T-helper 2 cell treated with Interferon-gamma antibody and Interleukin-4, amounts not matched to agents 5 μg/mL and 100 μg/mL, for 36 hours (primary cell): Measurements from ENCODE around the gene SCN1A.
"Not testable (repeated sequence)": the region's sequence is repeated elsewhere in the genome, so short reads cannot be mapped to it uniquely, and the experiment has no call there.

ENCODE experiments used
- DNase-seq: peaks from one replicate; pipeline ENCODE4 v3.0.0; 2021; ENCODE audit warnings: low spot score
- H3K27ac Mint-ChIP-seq: one replicate; pipeline ENCODE4 v1.8.0; 2021; ENCODE audit warnings: mild to moderate bottlenecking, mixed read lengths
- H3K27me3 Mint-ChIP-seq: one replicate; pipeline ENCODE4 v1.8.0; 2021; ENCODE audit warnings: low read depth, mixed read lengths
- H3K36me3 Mint-ChIP-seq: one replicate; pipeline ENCODE4 v1.8.0; 2021; ENCODE audit warnings: low read depth, mixed read lengths
- H3K4me1 Mint-ChIP-seq: one replicate; pipeline ENCODE4 v1.8.0; 2021; ENCODE audit warnings: low read depth, mixed read lengths
- H3K4me3 Mint-ChIP-seq: one replicate; pipeline ENCODE4 v1.8.0; 2022; ENCODE audit warnings: mild to moderate bottlenecking, moderate library complexity, mixed read lengths
- H3K9me3 Mint-ChIP-seq: one replicate; pipeline ENCODE4 v1.8.0; 2021; ENCODE audit warnings: mixed read lengths

SCN1A gene

GRCh38 chr2:166147883-166148282 is 20.1 kb upstream of the SCN1A start:
- Mint-ChIP-seq H3K4me1 (no peaks in the 10 kb centered on the region), H3K4me3 (no peak overlapping the region), H3K27me3 (no peaks in the 10 kb centered on the region), H3K9me3 (no peaks in the 10 kb centered on the region), H3K27ac (no peak overlapping the region), H3K36me3 (no peaks in the 10 kb centered on the region)
- no peak for DNase-seq

DNA sequence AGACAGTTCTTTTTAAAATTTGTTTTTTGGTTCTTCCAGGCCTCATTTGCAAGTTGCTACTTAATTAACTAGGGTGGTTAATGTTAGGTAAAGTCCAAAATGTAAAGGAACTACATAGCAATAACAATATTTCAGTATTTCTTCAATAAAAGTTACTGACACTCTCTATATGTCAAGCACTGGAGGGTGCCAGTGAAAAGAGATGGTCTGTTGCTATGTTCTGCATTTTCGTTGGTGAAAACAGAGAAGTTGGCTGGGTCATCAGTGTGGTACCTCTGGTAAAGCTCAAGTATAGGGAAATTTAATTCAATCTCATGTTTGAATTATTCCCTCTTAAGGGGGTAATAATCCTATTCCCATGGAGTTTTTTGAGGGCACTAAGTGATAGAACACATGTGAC is 16.3 kb upstream of the SCN1A start:
- no peak for DNase-seq

DNA sequence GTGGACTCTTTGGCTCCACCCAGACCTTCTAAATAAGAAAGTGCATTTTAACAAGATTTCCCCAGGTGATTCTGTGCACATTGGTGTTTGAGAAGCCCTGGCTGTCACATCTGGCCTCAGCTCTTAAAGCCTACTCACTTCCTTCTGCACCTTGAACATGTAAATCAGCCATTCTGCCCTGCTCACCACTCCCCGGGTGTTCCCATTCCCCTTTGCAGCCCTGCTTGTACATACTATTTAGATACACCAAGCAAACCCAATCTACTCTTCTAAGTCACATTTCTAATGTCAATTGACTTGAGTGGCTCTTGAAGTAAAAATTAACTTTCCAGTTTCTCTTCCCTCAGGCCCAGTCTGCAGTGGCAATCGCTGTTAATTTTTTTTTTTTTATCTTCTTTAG is 13.1 kb upstream of the SCN1A start:
- Mint-ChIP-seq H3K27me3 (no peaks in the 10 kb centered on the region), H3K27ac (no peak overlapping the region), H3K4me3 (no peak overlapping the region), H3K36me3 (no peaks in the 10 kb centered on the region), H3K4me1 (no peaks in the 10 kb centered on the region), H3K9me3 (no peaks in the 10 kb centered on the region)
- DNase-seq: no peak

More for the DNA sequence above, 16.3 kb upstream of the SCN1A start:
- no peaks in the 10 kb centered on the region for H3K36me3 Mint-ChIP-seq
- H3K4me3 Mint-ChIP-seq: no peak overlapping the region
- no peaks in the 10 kb centered on the region for H3K4me1 Mint-ChIP-seq
- no peaks in the 10 kb centered on the region for H3K9me3 Mint-ChIP-seq
- H3K27me3 Mint-ChIP-seq: no peaks in the 10 kb centered on the region
- H3K27ac Mint-ChIP-seq: no peak overlapping the region

GRCh38 chr2:166140475-166140874 is 12.7 kb upstream of the SCN1A start:
- H3K4me1 Mint-ChIP-seq: no peaks in the 10 kb centered on the region
- no peaks in the 10 kb centered on the region for H3K27me3 Mint-ChIP-seq
- DNase-seq: no peak
- no peaks in the 10 kb centered on the region for H3K36me3 Mint-ChIP-seq
- no peaks in the 10 kb centered on the region for H3K9me3 Mint-ChIP-seq
- H3K27ac Mint-ChIP-seq: no peak overlapping the region
- H3K4me3 Mint-ChIP-seq: no peak overlapping the region

- H3K9me3 Mint-ChIP-seq, H3K27ac Mint-ChIP-seq, H3K36me3 Mint-ChIP-seq: not testable (repeated sequence)
These were observed 11.7 kb upstream of the SCN1A start for GRCh38 chr2:166139479-166139878.

GRCh38 chr2:166138667-166139066 is 10.8 kb upstream of the SCN1A start:
- H3K4me3 Mint-ChIP-seq: no peak overlapping the region
- no peaks in the 10 kb centered on the region for H3K4me1 Mint-ChIP-seq
- no peaks in the 10 kb centered on the region for H3K9me3 Mint-ChIP-seq
- H3K27ac Mint-ChIP-seq: no peak overlapping the region
- no peak for DNase-seq
- no peaks in the 10 kb centered on the region for H3K36me3 Mint-ChIP-seq
- H3K27me3 Mint-ChIP-seq: no peaks in the 10 kb centered on the region

More at GRCh38 chr2:166139479-166139878, 11.7 kb upstream of the SCN1A start:
- H3K4me3 Mint-ChIP-seq, H3K27me3 Mint-ChIP-seq, DNase-seq, H3K4me1 Mint-ChIP-seq: not testable (repeated sequence)

- Mint-ChIP-seq H3K4me1 (no peaks in the 10 kb centered on the region), H3K4me3 (no peak overlapping the region), H3K9me3 (no peaks in the 10 kb centered on the region), H3K36me3 (no peaks in the 10 kb centered on the region), H3K27ac (no peak overlapping the region), H3K27me3 (no peaks in the 10 kb centered on the region)
- no peak for DNase-seq
These were observed 10.3 kb upstream of the SCN1A start for GRCh38 chr2:166138144-166138543.

DNA sequence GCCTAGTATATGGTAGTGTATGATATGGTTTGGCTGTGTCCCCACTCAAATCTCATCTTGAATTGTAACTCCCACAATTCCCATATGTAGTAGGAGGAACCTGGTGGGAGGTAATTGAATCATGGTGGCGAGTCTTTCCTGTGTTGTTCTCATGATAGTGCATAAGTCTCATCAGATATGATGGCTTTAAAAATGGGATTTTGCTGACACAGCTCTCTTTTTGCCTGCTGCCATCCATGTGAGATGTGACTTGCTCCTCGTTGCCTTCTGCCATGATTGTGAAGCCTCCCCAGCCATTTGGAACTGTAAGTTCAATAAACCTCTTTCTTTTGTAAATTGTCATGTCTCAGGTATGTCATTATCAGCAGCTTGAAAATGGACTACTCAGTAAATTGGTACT is 9.5 kb upstream of the SCN1A start:
- H3K27me3 Mint-ChIP-seq: no peaks in the 10 kb centered on the region
- H3K36me3 Mint-ChIP-seq: no peaks in the 10 kb centered on the region
- no peak overlapping the region for H3K27ac Mint-ChIP-seq
- H3K4me1 Mint-ChIP-seq: no peaks in the 10 kb centered on the region
- no peaks in the 10 kb centered on the region for H3K9me3 Mint-ChIP-seq
- no peak overlapping the region for H3K4me3 Mint-ChIP-seq
- no peak for DNase-seq

- H3K36me3 Mint-ChIP-seq: no peaks in the 10 kb centered on the region
- H3K27ac Mint-ChIP-seq: no peak overlapping the region
- no peaks in the 10 kb centered on the region for H3K9me3 Mint-ChIP-seq
- peaks cover 2% of the 10 kb centered on the region for H3K27me3 Mint-ChIP-seq
- H3K4me1 Mint-ChIP-seq: no peaks in the 10 kb centered on the region
- H3K4me3 Mint-ChIP-seq: no peak overlapping the region
- no peak for DNase-seq
These were observed 8.0 kb upstream of the SCN1A start for GRCh38 chr2:166135849-166136258.

DNA sequence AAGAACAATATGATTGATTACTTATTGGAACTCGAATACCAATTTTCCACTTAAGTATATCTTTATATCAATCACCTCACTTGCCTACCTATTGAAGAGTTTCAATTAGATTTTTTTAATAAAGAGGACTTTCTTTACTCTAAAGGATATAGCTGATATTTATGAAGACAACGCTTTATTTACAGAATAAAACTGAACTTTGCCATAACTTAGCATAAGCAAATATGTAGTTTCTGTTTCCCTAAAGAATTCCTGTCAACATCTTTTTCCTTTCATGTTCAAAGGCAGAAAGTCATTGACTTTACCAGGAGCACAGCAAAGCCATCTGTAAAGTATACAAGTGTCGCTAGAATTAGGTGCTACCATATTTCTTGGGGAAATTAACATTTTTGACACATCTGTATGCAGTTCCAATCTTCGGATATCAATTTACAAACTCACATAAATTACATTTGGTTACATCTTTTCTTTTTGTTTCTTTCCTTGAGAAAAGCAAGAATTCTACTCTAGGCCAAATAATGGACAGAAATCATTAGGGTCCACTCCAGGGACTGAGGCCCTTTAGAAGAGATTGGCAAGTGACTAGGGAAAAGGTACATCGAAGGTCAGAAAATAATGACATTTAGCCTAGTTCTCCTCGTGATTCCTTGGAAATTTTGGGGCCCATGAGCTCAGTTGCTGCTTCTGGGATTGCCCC is 7.5 kb upstream of the SCN1A start:
- Mint-ChIP-seq H3K9me3 (no peaks in the 10 kb centered on the region), H3K27me3 (peaks cover 2% of the 10 kb centered on the region), H3K4me3 (no peak overlapping the region), H3K4me1 (no peaks in the 10 kb centered on the region), H3K27ac (no peak overlapping the region), H3K36me3 (no peaks in the 10 kb centered on the region)
- no peak for DNase-seq

GRCh38 chr2:166134252-166135151 is 6.7 kb upstream of the SCN1A start:
- Mint-ChIP-seq H3K27ac (no peak overlapping the region), H3K4me1 (no peaks in the 10 kb centered on the region), H3K27me3 (peaks cover 4% of the 10 kb centered on the region), H3K36me3 (no peaks in the 10 kb centered on the region), H3K9me3 (no peaks in the 10 kb centered on the region), H3K4me3 (no peak overlapping the region)
- no peak for DNase-seq

DNA sequence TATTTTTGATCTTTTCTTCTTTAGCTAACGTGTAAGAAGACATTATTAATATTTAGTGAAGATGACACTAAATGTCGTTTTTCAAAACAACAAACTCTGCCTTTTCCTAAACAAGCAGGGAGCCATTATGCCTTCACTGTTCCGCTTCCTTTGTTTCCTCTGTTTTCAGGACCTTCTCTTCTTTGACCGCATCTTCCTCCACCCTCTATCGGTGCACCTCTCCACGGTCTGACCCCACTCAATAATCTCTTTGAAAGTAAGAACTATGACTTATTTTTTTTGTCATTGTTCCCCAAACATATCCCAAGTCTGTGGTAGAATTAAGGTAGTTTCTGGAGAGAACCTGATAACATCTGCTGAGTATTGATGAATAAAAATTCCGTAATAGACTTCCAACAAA is 5.8 kb upstream of the SCN1A start:
- H3K27me3 Mint-ChIP-seq: peaks cover 4% of the 10 kb centered on the region
- no peak for DNase-seq
- no peaks in the 10 kb centered on the region for H3K4me1 Mint-ChIP-seq
- H3K36me3 Mint-ChIP-seq: no peaks in the 10 kb centered on the region
- H3K4me3 Mint-ChIP-seq: no peak overlapping the region
- H3K9me3 Mint-ChIP-seq: no peaks in the 10 kb centered on the region
- H3K27ac Mint-ChIP-seq: no peak overlapping the region

GRCh38 chr2:166128156-166128505 is 311 bp upstream of the SCN1A start:
- Mint-ChIP-seq H3K4me1 (peaks cover 1% of the 10 kb centered on the region), H3K27ac (no peak overlapping the region), H3K9me3 (no peaks in the 10 kb centered on the region), H3K36me3 (no peaks in the 10 kb centered on the region), H3K27me3 (peaks cover 6% of the 10 kb centered on the region), H3K4me3 (no peak overlapping the region)
- no peak for DNase-seq

GRCh38 chr2:166126007-166126639 is 1.7 kb downstream of the SCN1A start:
- H3K27ac Mint-ChIP-seq: no peak overlapping the region
- no peak overlapping the region for H3K4me3 Mint-ChIP-seq
- H3K4me1 Mint-ChIP-seq: peaks cover 1% of the 10 kb centered on the region
- no peaks in the 10 kb centered on the region for H3K36me3 Mint-ChIP-seq
- no peaks in the 10 kb centered on the region for H3K9me3 Mint-ChIP-seq
- H3K27me3 Mint-ChIP-seq: peaks cover 4% of the 10 kb centered on the region
- no peak for DNase-seq
